ENCODE measurements around the gene IRX5. TPM values are rescaled to one million over a fixed set of nuclear protein-coding genes. Genes with fewer than 3 reads are reported as not detected.

The IRX5 gene
- total RNA-seq, 4 donors from 2014 or later, result 0.20 to 4.1 (median 2.6) TPM

GRCh38 chr16:54890381-54890780 lies 40.3 kb upstream of the IRX5 start:
- DNase-seq (no peak), ATAC-seq (no peak)
- H3K4me3 ChIP-seq, result no peak overlapping the region
- H3K4me1 ChIP-seq, result no peaks in the 10 kb centered on the region
- TF ChIP-seq POLR2A (IDR thresholded peaks at IDR 0.05), result no peak
- TF ChIP-seq, protein P1, sequence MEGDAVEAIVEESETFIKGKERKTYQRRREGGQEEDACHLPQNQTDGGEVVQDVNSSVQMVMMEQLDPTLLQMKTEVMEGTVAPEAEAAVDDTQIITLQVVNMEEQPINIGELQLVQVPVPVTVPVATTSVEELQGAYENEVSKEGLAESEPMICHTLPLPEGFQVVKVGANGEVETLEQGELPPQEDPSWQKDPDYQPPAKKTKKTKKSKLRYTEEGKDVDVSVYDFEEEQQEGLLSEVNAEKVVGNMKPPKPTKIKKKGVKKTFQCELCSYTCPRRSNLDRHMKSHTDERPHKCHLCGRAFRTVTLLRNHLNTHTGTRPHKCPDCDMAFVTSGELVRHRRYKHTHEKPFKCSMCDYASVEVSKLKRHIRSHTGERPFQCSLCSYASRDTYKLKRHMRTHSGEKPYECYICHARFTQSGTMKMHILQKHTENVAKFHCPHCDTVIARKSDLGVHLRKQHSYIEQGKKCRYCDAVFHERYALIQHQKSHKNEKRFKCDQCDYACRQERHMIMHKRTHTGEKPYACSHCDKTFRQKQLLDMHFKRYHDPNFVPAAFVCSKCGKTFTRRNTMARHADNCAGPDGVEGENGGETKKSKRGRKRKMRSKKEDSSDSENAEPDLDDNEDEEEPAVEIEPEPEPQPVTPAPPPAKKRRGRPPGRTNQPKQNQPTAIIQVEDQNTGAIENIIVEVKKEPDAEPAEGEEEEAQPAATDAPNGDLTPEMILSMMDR (IDR thresholded peaks at IDR 0.05 in 4 of 5, conservative IDR thresholded peaks at IDR 0.05 in 1 of 5), result no peak
- no peaks in the 10 kb centered on the region for H3K36me3 ChIP-seq
- no peaks in the 10 kb centered on the region for H3K27me3 ChIP-seq
- H3K27ac ChIP-seq, result no peak overlapping the region
- intact Hi-C loops (cut with DNase I; ENCODE audit: low total_unique reads) (no loop called here), in situ Hi-C loops (cut with MboI; ENCODE audit: low sequenced_read_pairs in 4 of 4) (no loop called here)
- H3K9me3 ChIP-seq, result peaks cover 0 to 7% (median 0%) of the 10 kb centered on the region in 3 donors

DNA sequence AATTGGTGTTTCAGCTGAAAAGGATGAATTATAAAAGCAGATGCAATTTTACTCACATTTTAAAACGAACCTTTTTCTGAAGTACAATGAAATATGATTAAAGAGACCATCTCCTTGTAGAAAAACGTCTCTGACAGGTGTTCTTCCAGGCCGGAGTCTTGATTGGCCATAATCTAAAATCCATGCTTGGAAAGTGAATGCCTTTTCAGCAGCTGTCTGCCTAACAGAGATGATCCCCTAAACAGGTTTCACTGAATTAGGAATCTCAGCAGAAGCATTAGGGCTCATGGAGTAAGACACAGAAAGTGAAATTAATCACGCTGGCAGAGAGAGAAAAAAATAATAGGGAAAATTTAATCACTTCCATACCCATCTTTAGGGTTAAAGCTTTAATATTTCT lies 39.3 kb upstream of the IRX5 start:
- in situ Hi-C loops (cut with MboI; ENCODE audit: low sequenced_read_pairs in 4 of 4), result no loop called here
- TF ChIP-seq, protein P1 (IDR thresholded peaks at IDR 0.05 in 4 of 5, conservative IDR thresholded peaks at IDR 0.05 in 1 of 5), result no peak
- no peak for TF ChIP-seq POLR2A (IDR thresholded peaks at IDR 0.05)
- ATAC-seq (no peak), DNase-seq (no peak)
- Histone ChIP-seq H3K36me3 (no peaks in the 10 kb centered on the region), H3K4me1 (no peaks in the 10 kb centered on the region), H3K27me3 (no peaks in the 10 kb centered on the region), H3K4me3 (no peak overlapping the region), H3K9me3 (peaks cover 0 to 5% (median 0%) of the 10 kb centered on the region in 3 donors), H3K27ac (no peak overlapping the region)
- intact Hi-C loops (cut with DNase I; ENCODE audit: low total_unique reads), result no loop called here

GRCh38 chr16:54892981-54893380 lies 37.7 kb upstream of the IRX5 start:
- TF ChIP-seq POLR2A (IDR thresholded peaks at IDR 0.05), result no peak
- TF ChIP-seq, protein P1 (IDR thresholded peaks at IDR 0.05 in 4 of 5, conservative IDR thresholded peaks at IDR 0.05 in 1 of 5), result no peak
- Histone ChIP-seq H3K9me3 (no peaks in the 10 kb centered on the region), H3K4me3 (no peak overlapping the region), H3K27me3 (no peaks in the 10 kb centered on the region), H3K27ac (no peak overlapping the region), H3K36me3 (no peaks in the 10 kb centered on the region), H3K4me1 (no peaks in the 10 kb centered on the region)
- in situ Hi-C loops (cut with MboI; ENCODE audit: low sequenced_read_pairs in 4 of 4), result no loop called here
- intact Hi-C loops (cut with DNase I; ENCODE audit: low total_unique reads), result no loop called here
- ATAC-seq (no peak), DNase-seq (no peak)

- H3K27ac ChIP-seq, result no peak overlapping the region
- intact Hi-C loops (cut with DNase I; ENCODE audit: low total_unique reads), result no loop called here
- no peaks in the 10 kb centered on the region for H3K27me3 ChIP-seq
- no peak for TF ChIP-seq POLR2A (IDR thresholded peaks at IDR 0.05)
- TF ChIP-seq, protein P1 (IDR thresholded peaks at IDR 0.05 in 4 of 5, conservative IDR thresholded peaks at IDR 0.05 in 1 of 5), result no peak
- no peaks in the 10 kb centered on the region for H3K4me1 ChIP-seq
- DNase-seq, result no peak
- no peaks in the 10 kb centered on the region for H3K36me3 ChIP-seq
- H3K9me3 ChIP-seq, result peaks cover 0 to 3% (median 0%) of the 10 kb centered on the region in 3 donors
- H3K4me3 ChIP-seq, result no peak overlapping the region
- ATAC-seq, result no peak
- in situ Hi-C loops (cut with MboI; ENCODE audit: low sequenced_read_pairs in 4 of 4), result no loop called here
Measured at GRCh38 chr16:54897930-54898329, 32.7 kb upstream of the IRX5 start.

DNA sequence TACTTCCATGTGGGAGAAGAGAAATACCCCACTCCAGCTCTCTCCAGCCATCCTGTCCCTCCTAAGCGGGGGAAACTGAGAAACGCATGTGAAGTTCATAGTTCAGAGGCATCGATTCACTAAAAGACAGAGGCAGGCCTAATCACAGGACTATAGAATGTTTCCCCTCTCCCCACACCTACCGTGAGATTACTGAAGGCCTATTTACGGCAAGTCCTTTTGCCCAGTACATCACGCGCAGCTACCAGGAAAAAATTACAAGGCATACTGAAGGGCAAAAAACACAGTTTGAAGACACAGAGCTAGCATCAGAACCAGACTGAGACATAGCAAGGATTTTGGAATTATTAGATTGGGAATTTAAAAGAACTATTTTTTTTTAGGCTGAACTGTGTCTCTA lies 29.1 kb upstream of the IRX5 start:
- no peak overlapping the region for H3K4me3 ChIP-seq
- no peaks in the 10 kb centered on the region for H3K4me1 ChIP-seq
- in situ Hi-C loops (cut with MboI; ENCODE audit: low sequenced_read_pairs in 4 of 4) (no loop called here), intact Hi-C loops (cut with DNase I; ENCODE audit: low total_unique reads) (no loop called here)
- no peak for ATAC-seq
- no peak overlapping the region for H3K27ac ChIP-seq
- peaks cover 0 to 5% (median 0%) of the 10 kb centered on the region in 3 donors for H3K9me3 ChIP-seq
- DNase-seq, result no peak
- H3K36me3 ChIP-seq, result no peaks in the 10 kb centered on the region
- TF ChIP-seq, protein P1 (IDR thresholded peaks at IDR 0.05 in 4 of 5, conservative IDR thresholded peaks at IDR 0.05 in 1 of 5), result no peak
- no peak for TF ChIP-seq POLR2A (IDR thresholded peaks at IDR 0.05)
- H3K27me3 ChIP-seq, result peaks cover 0 to 3% (median 0%) of the 10 kb centered on the region in 3 donors
